Mesodermal cell (in vitro differentiated cells): ENCODE measurements around the gene USP49.

Experiments
- H3K27ac ChIP-seq: 2 replicates; pipeline ENCODE4 v1.7.0; 2013; ENCODE audit warnings: mild to moderate bottlenecking, low read depth, low read length, moderate library complexity; ENCODE audit not compliant: severe bottlenecking
- H3K36me3 ChIP-seq: 2 replicates; pipeline ENCODE4 v1.7.1; 2013; ENCODE audit warnings: mild to moderate bottlenecking, low read length, moderate library complexity; ENCODE audit not compliant: control insufficient read depth, insufficient read depth
- H3K4me1 ChIP-seq: one replicate; pipeline ENCODE4 v1.7.1; 2013; ENCODE audit warnings: mild to moderate bottlenecking, low read length; ENCODE audit not compliant: insufficient read depth, control insufficient read depth, poor library complexity, severe bottlenecking
- H3K4me3 ChIP-seq: 2 replicates; pipeline ENCODE4 v1.7.0; 2013; ENCODE audit warnings: low read length, control low read depth, mild to moderate bottlenecking; ENCODE audit not compliant: insufficient read depth, poor library complexity, severe bottlenecking; ENCODE audit errors: extremely low read depth
- H3K9me3 ChIP-seq: 2 replicates; pipeline ENCODE4 v1.7.1; 2013; ENCODE audit warnings: mild to moderate bottlenecking, low read length, moderate library complexity; ENCODE audit not compliant: control insufficient read depth
- WGBS, 2 experiments: methylation state at CpG; one replicate each; pipeline ENCODE4 v1.1.5; 2013; ENCODE audit warnings: missing lambda C conversion rate in 2 of 2; ENCODE audit not compliant: insufficient coverage in 2 of 2; 5-methylcytosine and 5-hydroxymethylcytosine counted together

The USP49 gene

DNA sequence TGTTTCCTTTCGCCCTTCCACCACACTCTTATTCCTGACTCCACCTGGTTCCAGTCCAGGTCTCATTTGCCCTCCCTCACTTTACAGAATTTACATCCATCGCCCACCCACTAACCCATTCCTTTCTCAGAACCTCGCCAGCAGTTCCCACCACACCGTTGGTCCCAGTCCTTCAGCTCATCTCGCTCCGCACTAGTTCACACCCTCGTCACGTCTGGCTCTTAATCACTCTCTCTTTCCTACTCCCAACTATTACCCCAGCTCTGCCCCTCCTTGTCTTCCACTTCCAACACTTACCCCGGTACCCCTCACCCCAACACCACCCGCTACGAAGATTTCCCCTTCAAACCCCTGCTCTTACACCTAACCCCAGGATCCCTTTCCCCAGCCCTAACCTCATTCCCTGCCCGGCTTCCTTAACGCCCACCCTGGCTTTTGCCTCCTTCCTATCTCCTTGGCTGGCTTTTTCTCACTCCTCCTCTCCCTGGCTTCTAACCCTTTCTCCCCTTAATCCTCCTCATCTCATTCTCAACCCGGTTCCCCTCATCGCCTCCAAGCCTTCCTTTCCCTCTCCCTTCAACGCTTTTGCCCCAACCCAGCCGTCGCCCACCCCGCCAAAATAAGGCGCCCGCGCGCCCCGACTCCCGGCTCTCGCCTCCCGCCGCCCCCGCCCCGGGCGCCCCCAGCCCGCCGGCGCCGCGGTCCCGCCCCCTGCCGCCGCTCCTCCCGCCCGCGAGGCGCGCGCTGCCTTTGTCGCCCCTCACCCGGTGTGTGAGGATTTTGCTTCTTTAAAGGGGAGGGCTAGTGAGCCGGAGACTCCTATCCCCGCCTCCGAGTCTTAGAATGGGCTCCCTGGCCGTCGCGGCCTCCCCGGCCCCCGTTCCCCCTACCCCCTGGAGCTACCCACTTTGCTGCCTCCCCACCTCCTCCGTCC lies 542 bp downstream of the USP49 start:
- H3K4me1 ChIP-seq = peaks cover 5% of the 10 kb centered on the region
- peak overlapping the region; percentile 58 for H3K27ac ChIP-seq
- H3K9me3 ChIP-seq = no peaks in the 10 kb centered on the region
- peak overlapping the region; percentile 59 for H3K4me3 ChIP-seq
- no peaks in the 10 kb centered on the region for H3K36me3 ChIP-seq
- 1 to 2% methylated on average over 14 to 33 of the region's 56 CpGs for WGBS, 2 experiments

DNA sequence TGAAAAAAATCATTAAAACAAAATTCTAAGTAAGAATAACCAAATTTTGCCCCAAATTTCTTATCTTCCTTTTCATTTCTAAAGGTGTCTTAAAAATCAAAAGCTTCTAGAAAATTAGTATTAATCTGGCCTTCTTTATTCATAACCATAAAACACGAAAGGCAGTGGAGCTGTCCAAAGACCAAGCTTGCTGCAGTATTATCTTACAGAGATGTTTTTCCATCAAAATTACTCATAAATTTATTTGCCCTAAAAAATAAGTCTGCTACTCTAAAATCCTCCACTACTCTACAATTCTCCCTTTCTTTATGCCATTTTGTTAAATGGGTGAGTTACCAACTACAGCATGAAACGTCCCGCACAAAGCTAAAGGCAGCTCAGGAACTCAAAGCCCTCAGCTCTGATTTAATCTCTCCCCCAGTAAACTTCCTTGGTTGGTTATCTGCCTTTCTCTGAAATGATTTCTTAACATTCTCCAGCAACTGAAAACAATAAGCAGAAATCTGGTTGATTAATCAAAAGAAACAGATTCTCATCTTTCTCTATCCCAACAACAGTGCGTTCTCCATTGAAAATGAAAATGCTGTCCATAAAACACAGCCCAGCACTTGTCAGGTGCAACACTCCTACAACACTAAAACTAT lies 2.1 kb downstream of the USP49 start:
- Histone ChIP-seq H3K27ac (no peak overlapping the region), H3K4me1 (peaks cover 5% of the 10 kb centered on the region), H3K4me3 (no peak overlapping the region), H3K9me3 (no peaks in the 10 kb centered on the region), H3K36me3 (no peaks in the 10 kb centered on the region)
- WGBS, 2 experiments = 58 to 71% methylated on average over 2 to 3 of the region's 4 CpGs

DNA sequence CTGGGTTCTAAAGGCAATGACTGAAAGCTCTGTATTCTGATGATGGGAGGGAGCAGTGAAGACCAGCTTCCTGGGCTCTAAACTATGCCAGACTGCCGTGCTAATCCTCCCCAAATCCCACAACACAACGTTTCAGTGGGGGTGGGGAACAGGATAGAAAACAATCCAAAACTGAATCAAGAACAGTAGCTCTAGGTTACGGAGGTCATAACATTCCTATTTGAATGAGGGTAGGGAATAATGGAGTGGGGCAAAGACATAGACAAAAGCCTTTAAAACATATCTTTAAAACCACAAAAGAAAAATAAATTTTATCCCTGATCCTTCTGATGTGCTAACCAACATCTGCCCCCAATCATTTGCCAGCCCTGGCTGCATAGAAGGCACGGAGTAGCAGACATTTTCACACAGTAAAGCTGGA lies 7.8 kb downstream of the USP49 start:
- H3K4me1 ChIP-seq = peaks cover 10% of the 10 kb centered on the region
- H3K4me3 ChIP-seq = no peak overlapping the region
- H3K36me3 ChIP-seq = no peaks in the 10 kb centered on the region
- H3K27ac ChIP-seq = no peak overlapping the region
- H3K9me3 ChIP-seq = no peaks in the 10 kb centered on the region
- WGBS, 2 experiments = no CpG with 5 or more reads among the region's 4 CpGs

GRCh38 chr6:41885930-41886329 lies 9.2 kb downstream of the USP49 start:
- Histone ChIP-seq H3K4me1 (peaks cover 10% of the 10 kb centered on the region), H3K27ac (no peak overlapping the region), H3K9me3 (no peaks in the 10 kb centered on the region), H3K36me3 (no peaks in the 10 kb centered on the region), H3K4me3 (no peak overlapping the region)
- no CpG with 5 or more reads among the region's 1 CpG for WGBS, 2 experiments

DNA sequence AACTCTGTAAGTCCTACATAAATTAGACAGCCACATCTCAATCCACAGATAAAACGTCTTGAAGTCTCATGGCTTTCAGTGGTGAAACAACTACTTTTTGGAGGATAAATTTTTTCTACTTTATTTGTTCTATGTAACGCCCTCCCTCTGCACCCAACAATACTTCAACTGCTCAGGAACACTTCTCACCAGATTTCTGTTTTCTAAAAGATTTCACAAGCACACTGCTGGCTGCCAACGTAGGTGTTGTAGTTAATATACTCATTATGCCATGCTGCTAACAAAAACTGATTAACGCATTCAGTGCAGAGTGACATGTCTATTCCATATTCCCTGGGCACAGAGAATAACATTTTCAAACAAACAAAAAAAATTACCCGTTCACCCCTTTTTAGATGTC lies 10.2 kb downstream of the USP49 start:
- Histone ChIP-seq H3K27ac (no peak overlapping the region), H3K36me3 (no peaks in the 10 kb centered on the region), H3K4me3 (no peak overlapping the region), H3K9me3 (no peaks in the 10 kb centered on the region), H3K4me1 (peaks cover 10% of the 10 kb centered on the region)
- 90 to 100% methylated on average over 1 to 2 of the region's 5 CpGs for WGBS, 2 experiments

DNA sequence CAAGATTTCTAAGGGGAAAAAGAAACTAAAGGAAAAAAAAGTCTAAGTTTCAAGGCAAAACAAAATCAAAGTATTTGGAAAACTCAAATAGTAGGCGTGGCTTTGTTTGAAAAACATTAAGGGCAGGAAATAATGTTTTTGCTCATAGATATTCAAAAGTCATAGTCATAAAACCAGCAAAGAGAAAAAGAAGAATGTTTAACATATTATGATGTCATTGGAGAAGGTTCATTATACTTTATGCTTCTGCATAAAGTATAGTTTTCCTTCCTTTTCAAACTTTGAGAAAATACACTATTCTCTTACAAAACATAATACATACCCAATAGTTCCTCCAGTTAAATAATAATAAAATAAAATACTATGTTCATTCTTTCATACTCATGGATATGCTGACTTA lies 13.7 kb downstream of the USP49 start:
- no peaks in the 10 kb centered on the region for H3K9me3 ChIP-seq
- H3K27ac ChIP-seq = no peak overlapping the region
- WGBS, 2 experiments = 100% methylated on average over 1 of the region's 1 CpG; no CpG with 5 or more reads in 1 of the 2 experiments
- H3K36me3 ChIP-seq = no peaks in the 10 kb centered on the region
- no peaks in the 10 kb centered on the region for H3K4me1 ChIP-seq
- no peak overlapping the region for H3K4me3 ChIP-seq

- Histone ChIP-seq H3K4me1 (no peaks in the 10 kb centered on the region), H3K27ac (peak overlapping the region; percentile 17), H3K36me3 (no peaks in the 10 kb centered on the region), H3K9me3 (no peaks in the 10 kb centered on the region), H3K4me3 (no peak overlapping the region)
- 77 to 96% methylated on average over 3 to 4 of the region's 5 CpGs for WGBS, 2 experiments
Observed at GRCh38 chr6:41878961-41879405, 16.2 kb downstream of the USP49 start.

- Histone ChIP-seq H3K4me1 (no peaks in the 10 kb centered on the region), H3K27ac (no peak overlapping the region), H3K36me3 (no peaks in the 10 kb centered on the region), H3K9me3 (no peaks in the 10 kb centered on the region), H3K4me3 (no peak overlapping the region)
- 67 to 83% methylated on average over 1 of the region's 2 CpGs for WGBS, 2 experiments
Observed at GRCh38 chr6:41878246-41878645, 16.9 kb downstream of the USP49 start.

GRCh38 chr6:41877051-41877680 lies 18.0 kb downstream of the USP49 start:
- H3K4me3 ChIP-seq = no peak overlapping the region
- no peaks in the 10 kb centered on the region for H3K4me1 ChIP-seq
- H3K9me3 ChIP-seq = no peaks in the 10 kb centered on the region
- H3K27ac ChIP-seq = no peak overlapping the region
- peaks cover 5% of the 10 kb centered on the region for H3K36me3 ChIP-seq
- 86% methylated on average over 1 of the region's 2 CpGs; no CpG with 5 or more reads in 1 of the 2 experiments for WGBS, 2 experiments

- Histone ChIP-seq H3K27ac (no peak overlapping the region), H3K4me1 (no peaks in the 10 kb centered on the region)
- WGBS, 2 experiments = 100% methylated on average over 1 of the region's 1 CpG; no CpG with 5 or more reads in 1 of the 2 experiments
Observed at GRCh38 chr6:41874741-41875140, 20.4 kb downstream of the USP49 start.

More at GRCh38 chr6:41874741-41875140, 20.4 kb downstream of the USP49 start:
- no peaks in the 10 kb centered on the region for H3K9me3 ChIP-seq
- peaks cover 10% of the 10 kb centered on the region for H3K36me3 ChIP-seq
- H3K4me3 ChIP-seq = no peak overlapping the region
